Measurements from ENCODE around the gene TMEM134.
"Not testable (repeated sequence)": the region's sequence is repeated elsewhere in the genome, so short reads cannot be mapped to it uniquely, and the experiment has no call there.

DNA sequence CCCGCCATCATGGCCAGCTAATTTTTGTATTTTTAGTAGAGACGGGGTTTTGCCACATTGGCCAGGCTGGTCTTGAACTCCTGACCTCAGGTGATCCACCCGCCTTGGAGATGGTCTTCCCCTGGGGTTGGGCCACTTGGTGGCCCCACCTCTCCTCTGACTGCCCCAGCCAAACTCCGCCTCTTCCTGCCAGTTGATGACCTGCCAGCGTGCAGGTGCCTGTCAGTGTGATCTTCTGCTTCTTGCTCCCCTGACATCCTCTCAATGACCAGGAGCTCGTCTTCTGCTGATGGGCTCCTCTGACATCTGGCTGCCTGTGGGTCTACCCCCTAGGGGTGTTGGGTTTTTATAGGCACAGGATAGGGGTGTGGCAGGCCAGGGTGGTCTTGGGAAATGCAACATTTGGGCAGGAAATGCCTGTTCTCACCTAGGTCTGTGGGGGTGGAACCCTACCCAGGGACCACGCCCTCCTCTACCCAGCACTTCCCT, 16.9 kb upstream of the TMEM134 start:
- not testable (repeated sequence) for TF ChIP-seq SPI1 (IDR thresholded peaks at IDR 0.05; ENCODE audit: low read depth, low read length)
- peak; percentile 57; the same call in 1 of the 2 replicates for TF ChIP-seq POLR2A (IDR thresholded peaks at IDR 0.05; ENCODE audit: low read depth, low read length)
